Endothelial cell of umbilical vein (primary cell): ENCODE measurements around the gene PRAF2. TPM values are rescaled to one million over a fixed set of nuclear protein-coding genes. Genes with fewer than 3 reads are reported as not detected.

Experiments
- BruUV-seq: library from RNA; stranded (reverse); fragments of 400-500 nt; replicated peaks from 2 replicates; lab custom pipeline; 2021; lab: Mats Ljungman, UMichigan
- CTCF ChIA-PET: fragments of 300-600, 350-600 bp; sonication (Branson Sonifier 250); formaldehyde crosslinking; loops from one replicate; lab custom pipeline; 2021; ENCODE audit warnings: antibody characterized with exemption, inconsistent platforms; lab: Charles Lee
- POLR2A ChIA-PET: fragments of 300-600, 350-600 bp; sonication (Branson Sonifier 250); formaldehyde crosslinking; loops from one replicate; lab custom pipeline; 2021; ENCODE audit warnings: antibody characterized with exemption, inconsistent platforms; lab: Charles Lee
- DNase-seq: peaks from one replicate; pipeline ENCODE4 v3.0.0-alpha.2; 2011; ENCODE audit warnings: low read depth, low spot score
- FAIRE-seq: peaks from 2 replicates; lab custom pipeline; 2011; peaks lifted over from hg19 to GRCh38; lab: Jason Lieb, UNC
- H2AFZ ChIP-seq: 2 replicates; pipeline ENCODE4 v1.6.0; 2012; ENCODE audit warnings: low read depth, low read length, control low read depth, inconsistent platforms
- H3K27ac ChIP-seq: 2 replicates; pipeline ENCODE4 v1.5.1; 2011; ENCODE audit warnings: low read depth, mild to moderate bottlenecking, control low read depth, low read length, moderate library complexity; ENCODE audit not compliant: insufficient read depth
- H3K27me3 ChIP-seq, 2 experiments: 2 replicates each; pipeline versions ENCODE4 v1.6.0 to v1.6.1; 2011; ENCODE audit warnings: low read length in 2 of 2, mixed read lengths in 1 of 2; ENCODE audit not compliant: control insufficient read depth in 2 of 2, insufficient read depth in 2 of 2
- H3K36me3 ChIP-seq, 2 experiments: 2 replicates in 1 of 2; 3 replicates in 1 of 2; pipeline ENCODE4 v1.5.1; 2011; ENCODE audit warnings: low read length in 2 of 2, mild to moderate bottlenecking in 1 of 2, moderate library complexity in 1 of 2; ENCODE audit not compliant: control insufficient read depth in 2 of 2, insufficient read depth in 2 of 2; ENCODE audit errors: extremely low read depth in 1 of 2
- H3K4me1 ChIP-seq: 3 replicates; pipeline ENCODE4 v1.5.1; 2011; ENCODE audit warnings: mild to moderate bottlenecking, low read length; ENCODE audit not compliant: control insufficient read depth, insufficient read depth; ENCODE audit errors: extremely low read depth
- H3K4me2 ChIP-seq: 2 replicates; pipeline ENCODE4 v1.6.1; 2011; ENCODE audit warnings: low read length, control low read depth, mixed read lengths; ENCODE audit not compliant: insufficient read depth
- H3K4me3 ChIP-seq, 3 experiments: fragments of 200-600 bp in 1 of 3; sonication (generic), shearing (Covaris generic) in 1 of 3; replicated peaks in 1 of 3; 2 replicates each; pipeline ENCODE4 v1.5.1; 2011 to 2016; ENCODE audit warnings: control low read depth in 3 of 3, low read length in 3 of 3, mild to moderate bottlenecking in 2 of 3, inconsistent platforms in 1 of 3, low read depth in 1 of 3, moderate library complexity in 1 of 3; ENCODE audit not compliant: insufficient read depth in 1 of 3
- H3K79me2 ChIP-seq: 2 replicates; pipeline ENCODE4 v1.6.0; 2012; ENCODE audit warnings: low read length, inconsistent platforms; ENCODE audit not compliant: control insufficient read depth, insufficient read depth
- H3K9ac ChIP-seq: replicated peaks from 2 replicates; pipeline ENCODE3; 2011; ENCODE audit warnings: low read length, control low read depth; ENCODE audit not compliant: insufficient read depth; ENCODE audit errors: extremely low read depth
- H3K9me1 ChIP-seq: replicated peaks from 3 replicates; pipeline ENCODE4 v1.6.0; 2011; ENCODE audit warnings: mild to moderate bottlenecking, low read length; ENCODE audit not compliant: control insufficient read depth, insufficient read depth; ENCODE audit errors: extremely low read depth
- H3K9me3 ChIP-seq: replicated peaks from 2 replicates; pipeline ENCODE4 v1.5.1; 2012; ENCODE audit warnings: low read length, inconsistent platforms; ENCODE audit not compliant: control insufficient read depth, insufficient read depth
- H4K20me1 ChIP-seq: replicated peaks from 2 replicates; pipeline ENCODE3; 2011; ENCODE audit warnings: mild to moderate bottlenecking, low read length; ENCODE audit not compliant: control insufficient read depth, insufficient read depth; ENCODE audit errors: extremely low read depth
- CTCF ChIP-seq, 2 donors: IDR thresholded peaks; 1 replicate in 1 of 2; 2 replicates in 1 of 2; pipeline ENCODE4 v1.5.1; 2011; ENCODE audit warnings: low read length in 2 of 2, mild to moderate bottlenecking in 2 of 2, moderate library complexity in 2 of 2, control low read depth in 1 of 2, inconsistent platforms in 1 of 2, low read depth in 1 of 2; ENCODE audit not compliant: insufficient read depth in 1 of 2; ENCODE audit errors: extremely low read depth in 1 of 2
- EZH2 ChIP-seq: IDR thresholded peaks from 2 replicates; pipeline ENCODE4 v1.6.1; 2012; ENCODE audit warnings: borderline replicate concordance, low read depth, mild to moderate bottlenecking, moderate library complexity, low read length, inconsistent platforms; ENCODE audit not compliant: severe bottlenecking
- FOS ChIP-seq: IDR thresholded peaks from 2 replicates; pipeline ENCODE4 v1.6.1; 2011; ENCODE audit warnings: mild to moderate bottlenecking, low read length, moderate library complexity, borderline replicate concordance; ENCODE audit not compliant: insufficient read depth
- GATA2 ChIP-seq: IDR thresholded peaks from 2 replicates; pipeline ENCODE4 v1.7.0; 2011; ENCODE audit warnings: low read depth, mild to moderate bottlenecking, moderate library complexity, mixed read lengths, low read length; ENCODE audit not compliant: insufficient read length, insufficient read depth
- JUN ChIP-seq: IDR thresholded peaks from 2 replicates; pipeline ENCODE4 v1.6.1; 2011; ENCODE audit warnings: borderline replicate concordance, low read depth; ENCODE audit not compliant: insufficient read length, insufficient read depth
- MAX ChIP-seq: IDR thresholded peaks from 2 replicates; pipeline ENCODE4 v1.6.1; 2011; ENCODE audit not compliant: insufficient read depth, insufficient read length
- MYC ChIP-seq: IDR thresholded peaks from one replicate; pipeline ENCODE4 v1.6.1; 2011; ENCODE audit warnings: mild to moderate bottlenecking, low read depth, low read length
- POLR2A ChIP-seq: IDR thresholded peaks from 2 replicates; pipeline ENCODE4 v1.6.1; 2012; ENCODE audit warnings: low read depth, mild to moderate bottlenecking, control low read depth, low read length
- POLR2AphosphoS5 ChIP-seq: IDR thresholded peaks from 2 replicates; pipeline ENCODE4 v1.6.1; 2012; ENCODE audit warnings: low read depth, mild to moderate bottlenecking, control low read depth, low read length, moderate library complexity; ENCODE audit not compliant: insufficient read depth
- dilution Hi-C: fragments of 300-500 bp; cut with MboI; formaldehyde crosslinking; loops from one replicate; pipeline ENCODE4 v1.15.0; 2019; ENCODE audit warnings: low sequenced_read_pairs; ENCODE audit not compliant: extremely low pct_ligation_motif_present
- intact Hi-C: fragments of 100-400 bp; cut with micrococcal nuclease; formaldehyde crosslinking; loops from one replicate; pipeline ENCODE4 v1.10.0; 2022
- polyA plus RNA-seq, 4 experiments: library from polyadenylated mRNA; depleted of rRNA in 3 of 4; stranded (reverse) in 3 of 4; unstranded in 1 of 4; fragments of >200 nt; gene quantifications; 2 replicates each; pipeline versions ENCODE4 v1.2.1 to v1.2.3, GENCODE V29; 2011 to 2012; ENCODE audit warnings: missing spikeins in 1 of 4
- total RNA-seq: library from RNA; stranded (reverse); gene quantifications from 2 replicates; pipeline ENCODE4 v1.2.3, GENCODE V29; 2021

The PRAF2 gene
- total and polyA plus RNA-seq, 2 donors (not counting 3 experiments of a cell fraction or from before 2014, with no cell fraction given): 36.2 to 41.6 TPM

- dilution Hi-C loops (no loop called here), intact Hi-C loops (loop anchor here (2.0 to 5.0 kb wide), 4 partner anchors 59 to 241 kb away; partner anchors contain the start of gene MAGIX)
- H3K4me2 ChIP-seq: peak overlapping the region; percentile 61
- peak overlapping the region; percentile 66 to 86 (median 70) for H3K4me3 ChIP-seq
- peak; percentile 41 for DNase-seq
- H4K20me1 ChIP-seq: no peaks in the 10 kb centered on the region
- H3K36me3 ChIP-seq: peaks cover 5 to 8% of the 10 kb centered on the region in 2 experiments
- peak; percentile 88 for FAIRE-seq
- peaks cover 29% of the 10 kb centered on the region for H3K79me2 ChIP-seq
- ChIA-PET POLR2A (interaction anchor here (0.6 kb wide), 1 partner anchor 96 kb away, joined by 5 read pairs; no protein-coding TSS in a partner anchor), CTCF (interaction anchor here (0.7 to 3.3 kb wide), 2 partner anchors 65 to 70 kb away, joined by 3 to 17 read pairs; partner anchors contain the start of gene KCND1)
- H3K9ac ChIP-seq: peak overlapping the region; percentile 80
- no peaks in the 10 kb centered on the region for H3K27me3 ChIP-seq
- no peak overlapping the region for H2AFZ ChIP-seq
- no peaks in the 10 kb centered on the region for H3K9me1 ChIP-seq
- H3K27ac ChIP-seq: peak overlapping the region; percentile 86
- TSS peak; percentile 43 for BruUV-seq
- H3K9me3 ChIP-seq: no peaks in the 10 kb centered on the region
- H3K4me1 ChIP-seq: peaks cover 33% of the 10 kb centered on the region
- TF ChIP-seq GATA2: peak; percentile 36
- TF ChIP-seq POLR2AphosphoS5: no peak
These were observed 31.8 kb downstream of the PRAF2 start for GRCh38 chrX:49041744-49042580.

GRCh38 chrX:49040376-49040955 lies 33.3 kb downstream of the PRAF2 start:
- FAIRE-seq: no peak

More at GRCh38 chrX:49040376-49040955, 33.3 kb downstream of the PRAF2 start:
- Histone ChIP-seq H3K27me3 (no peaks in the 10 kb centered on the region), H3K36me3 (peaks cover 5 to 8% of the 10 kb centered on the region in 2 experiments), H3K9me3 (no peaks in the 10 kb centered on the region), H3K4me3 (peak overlapping the region in 2 of 3 experiments; percentile 19 to 23), H3K4me2 (peak overlapping the region; percentile 37), H2AFZ (no peak overlapping the region), H3K79me2 (peaks cover 29% of the 10 kb centered on the region), H3K27ac (peak overlapping the region; percentile 42), H3K4me1 (peaks cover 33% of the 10 kb centered on the region), H3K9ac (peak overlapping the region; percentile 41), H3K9me1 (no peaks in the 10 kb centered on the region), H4K20me1 (no peaks in the 10 kb centered on the region)
- no peak for TF ChIP-seq POLR2A
- no peak for TF ChIP-seq POLR2AphosphoS5
- no peak for TF ChIP-seq CTCF (IDR thresholded peaks at IDR 0.05; ENCODE audit: extremely low read depth in 1 of 2, insufficient read depth in 1 of 2, low read depth in 1 of 2, low read length in 2 of 2)
- no peak for TF ChIP-seq FOS
- TF ChIP-seq MYC: no peak
- TF ChIP-seq MAX: no peak
- TF ChIP-seq GATA2: no peak
- no peak for TF ChIP-seq JUN
- no peak for TF ChIP-seq EZH2
- DNase-seq: peak; percentile 30
- dilution Hi-C loops (no loop called here), intact Hi-C loops (loop anchor here (5.0 kb wide), 1 partner anchor 122 kb away; the partner anchor contains the start of gene MAGIX)
- ChIA-PET POLR2A (no interaction called here), CTCF (interaction anchor here (1.1 kb wide), 1 partner anchor 38 kb away, joined by 3 read pairs; the partner anchor contains the start of gene GRIPAP1)
- TSS peak; percentile 13 for BruUV-seq
